Activated CD8-positive, alpha-beta memory T cell treated with anti-CD3 and anti-CD28 coated beads for 24 hours (primary cell): ENCODE results near the gene PMEPA1.

Experiments
- DNase-seq: peaks from one replicate; pipeline ENCODE4 v3.0.0-alpha.2; 2020

PMEPA1 gene

GRCh38 chr20:57693002-57693582 is 16.7 kb downstream of the PMEPA1 start:
- DNase-seq: no peak

- DNase-seq: no peak
Observed at GRCh38 chr20:57692393-57692792, 17.4 kb downstream of the PMEPA1 start.

- DNase-seq: no peak
Observed at GRCh38 chr20:57691699-57692098, 18.1 kb downstream of the PMEPA1 start.

GRCh38 chr20:57690525-57690924 is 19.3 kb downstream of the PMEPA1 start:
- no peak for DNase-seq

- DNase-seq: no peak
Observed at GRCh38 chr20:57689745-57690481, 19.9 kb downstream of the PMEPA1 start.

- DNase-seq: no peak
Observed at GRCh38 chr20:57688864-57689263, 21.0 kb downstream of the PMEPA1 start.

GRCh38 chr20:57688295-57688694 is 21.5 kb downstream of the PMEPA1 start:
- DNase-seq: no peak

GRCh38 chr20:57686931-57687652 is 22.7 kb downstream of the PMEPA1 start:
- DNase-seq: no peak

- DNase-seq: no peak
Observed at GRCh38 chr20:57685146-57685758, 24.6 kb downstream of the PMEPA1 start.

- no peak for DNase-seq
Observed at GRCh38 chr20:57684808-57685140, 25.0 kb downstream of the PMEPA1 start.

GRCh38 chr20:57683881-57684807 is 25.7 kb downstream of the PMEPA1 start:
- DNase-seq: no peak

GRCh38 chr20:57683287-57683686 is 26.5 kb downstream of the PMEPA1 start:
- DNase-seq: no peak

GRCh38 chr20:57682184-57683101 is 27.4 kb downstream of the PMEPA1 start:
- no peak for DNase-seq

GRCh38 chr20:57680934-57681914 is 28.6 kb downstream of the PMEPA1 start:
- DNase-seq: peak; percentile 63

GRCh38 chr20:57680131-57680716 is 29.6 kb downstream of the PMEPA1 start:
- DNase-seq: no peak

- DNase-seq: no peak
Observed at GRCh38 chr20:57679113-57679512, 30.7 kb downstream of the PMEPA1 start.

GRCh38 chr20:57678340-57678739 is 31.5 kb downstream of the PMEPA1 start:
- DNase-seq: no peak

- DNase-seq: no peak
Observed at GRCh38 chr20:57677584-57677982, 32.2 kb downstream of the PMEPA1 start.
